Jurkat, Clone E6-1 (cell line): ENCODE measurements around the gene SPTSSB. TPM values are rescaled to one million over a fixed set of nuclear protein-coding genes. Genes with fewer than 3 reads are reported as not detected.
A peak's percentile ranks its signal among the peaks of the same experiment; 100 is the strongest.

Source experiments
- DNase-seq: peaks from one replicate; pipeline ENCODE4 v3.0.0-alpha.2; 2011; ENCODE audit warnings: low read depth, low spot score
- H3K4me3 ChIP-seq: 2 replicates; pipeline ENCODE4 v1.5.1; 2011; ENCODE audit warnings: mild to moderate bottlenecking, low read length, control low read depth, moderate library complexity
- polyA plus RNA-seq: library from polyadenylated mRNA; unstranded; fragments of >200 nt; gene quantifications from one replicate; pipeline ENCODE4 v1.2.1, GENCODE V29; 2012; ENCODE audit warnings: missing spikeins; ENCODE audit not compliant: insufficient read length, insufficient read depth

SPTSSB gene
- polyA plus RNA-seq: not detected

- peak within 1 kb of the TSS; percentile 23 for H3K4me3 ChIP-seq
- no peak for DNase-seq
Measured at GRCh38 chr3:161371441-161372320, at the start of gene SPTSSB. SPTSSB (minus strand) TSS chr3:161371517; CDS start chr3:161346323, 25,194 bp downstream.

- no peak for DNase-seq
- H3K4me3 ChIP-seq: no peak overlapping the region
Measured at GRCh38 chr3:161420746-161421145, 49.4 kb upstream of the SPTSSB start.

GRCh38 chr3:161419555-161420333 lies 48.4 kb upstream of the SPTSSB start:
- DNase-seq: no peak

GRCh38 chr3:161415506-161416231 lies 44.4 kb upstream of the SPTSSB start:
- DNase-seq: no peak
- no peak overlapping the region for H3K4me3 ChIP-seq

More at GRCh38 chr3:161419555-161420333, 48.4 kb upstream of the SPTSSB start:
- H3K4me3 ChIP-seq: no peak overlapping the region

- H3K4me3 ChIP-seq: no peak overlapping the region
- no peak for DNase-seq
Measured at GRCh38 chr3:161414907-161415306, 43.6 kb upstream of the SPTSSB start.

GRCh38 chr3:161413855-161414210 lies 42.5 kb upstream of the SPTSSB start:
- no peak for DNase-seq
- H3K4me3 ChIP-seq: no peak overlapping the region

- no peak for DNase-seq
- H3K4me3 ChIP-seq: no peak overlapping the region
Measured at GRCh38 chr3:161413127-161413854, 42.0 kb upstream of the SPTSSB start.

GRCh38 chr3:161412123-161412522 lies 40.8 kb upstream of the SPTSSB start:
- no peak overlapping the region for H3K4me3 ChIP-seq
- DNase-seq: no peak

- no peak for DNase-seq
- H3K4me3 ChIP-seq: no peak overlapping the region
Measured at GRCh38 chr3:161409858-161410257, 38.5 kb upstream of the SPTSSB start.

- no peak overlapping the region for H3K4me3 ChIP-seq
- DNase-seq: peak; percentile 54
Measured at GRCh38 chr3:161409069-161409468, 37.8 kb upstream of the SPTSSB start.

- peak; percentile 55 for DNase-seq
- no peak overlapping the region for H3K4me3 ChIP-seq
Measured at GRCh38 chr3:161406594-161407555, 35.6 kb upstream of the SPTSSB start.

- H3K4me3 ChIP-seq: no peak overlapping the region
- no peak for DNase-seq
Measured at GRCh38 chr3:161405836-161406235, 34.5 kb upstream of the SPTSSB start.

GRCh38 chr3:161405087-161405486 lies 33.8 kb upstream of the SPTSSB start:
- H3K4me3 ChIP-seq: no peak overlapping the region
- no peak for DNase-seq

- no peak for DNase-seq
Measured at GRCh38 chr3:161403251-161403650, 31.9 kb upstream of the SPTSSB start.

GRCh38 chr3:161401389-161401788 lies 30.1 kb upstream of the SPTSSB start:
- no peak overlapping the region for H3K4me3 ChIP-seq
- DNase-seq: no peak

More at GRCh38 chr3:161403251-161403650, 31.9 kb upstream of the SPTSSB start:
- H3K4me3 ChIP-seq: no peak overlapping the region

- no peak for DNase-seq
- H3K4me3 ChIP-seq: no peak overlapping the region
Measured at GRCh38 chr3:161400650-161401049, 29.3 kb upstream of the SPTSSB start.

- DNase-seq: peak; percentile 90
Measured at GRCh38 chr3:161395115-161396012, 24.0 kb upstream of the SPTSSB start.

More at GRCh38 chr3:161395115-161396012, 24.0 kb upstream of the SPTSSB start:
- no peak overlapping the region for H3K4me3 ChIP-seq
